Ascending aorta (tissue), 2 donors: ENCODE measurements around the gene PSRC1. TPM values are rescaled to one million over a fixed set of nuclear protein-coding genes. Genes with fewer than 3 reads are reported as not detected.

Source experiments
- DNase-seq, 2 donors: peaks; one replicate each; pipeline ENCODE4 v3.0.0-alpha.2; 2019; ENCODE audit warnings: low spot score in 2 of 2
- H3K27ac ChIP-seq, 2 donors: fragments of 200-600 bp; sonication (generic); one replicate each; pipeline ENCODE4 v1.5.1; 2016 to 2017; ENCODE audit warnings: mild to moderate bottlenecking in 1 of 2
- H3K27me3 ChIP-seq: fragments of 200-600 bp; sonication (generic); one replicate; pipeline ENCODE4 v1.5.1; 2017
- H3K36me3 ChIP-seq, 2 donors: fragments of 200-600 bp; sonication (generic); one replicate each; pipeline ENCODE4 v1.5.1; 2016
- H3K4me1 ChIP-seq, 2 donors: fragments of 200-600 bp; sonication (generic); one replicate each; pipeline ENCODE4 v1.5.1; 2016 to 2017; ENCODE audit warnings: mild to moderate bottlenecking in 1 of 2
- H3K4me3 ChIP-seq, 2 donors: fragments of 200-600 bp; sonication (generic); one replicate each; pipeline ENCODE4 v1.5.1; 2016 to 2017; ENCODE audit warnings: mild to moderate bottlenecking in 1 of 2
- H3K9me3 ChIP-seq, 2 donors: fragments of 200-600 bp; sonication (generic); one replicate each; pipeline ENCODE4 v1.5.1; 2016
- CTCF ChIP-seq, 3 experiments: fragments of 200-600 bp in 2 of 3; fragments of 450-650 bp in 1 of 3; sonication (generic) in 2 of 3; IDR thresholded peaks; one replicate each; pipeline ENCODE4 v1.5.1; 2016 to 2019; ENCODE audit warnings: antibody characterized with exemption in 3 of 3, mild to moderate bottlenecking in 1 of 3, moderate library complexity in 1 of 3
- intact Hi-C: fragments of 100-400 bp; cut with DNase I; formaldehyde crosslinking; loops from one replicate; pipeline ENCODE4 v1.15.1; 2023
- total RNA-seq: library from RNA; depleted of rRNA; stranded (reverse); fragments of >200 nt; gene quantifications from one replicate; pipeline ENCODE4 v1.1.0, GENCODE V29; 2016

The PSRC1 gene
- total RNA-seq, 1 donor from 2014 or later = 1.3 TPM

GRCh38 chr1:109272831-109273547, 10.0 kb downstream of the PSRC1 start:
- no peak for TF ChIP-seq CTCF (IDR thresholded peaks at IDR 0.05)
- H3K27me3 ChIP-seq = no peaks in the 10 kb centered on the region
- intact Hi-C loops = no loop called here
- no peak overlapping the region for H3K27ac ChIP-seq
- DNase-seq = no peak
- H3K36me3 ChIP-seq = peaks cover 4 to 5% of the 10 kb centered on the region in 2 donors
- no peak overlapping the region for H3K4me3 ChIP-seq
- no peaks in the 10 kb centered on the region for H3K9me3 ChIP-seq
- peaks cover 0 to 2% of the 10 kb centered on the region in 2 donors for H3K4me1 ChIP-seq

GRCh38 chr1:109272021-109272799, 10.7 kb downstream of the PSRC1 start:
- Histone ChIP-seq H3K27ac (no peak overlapping the region), H3K27me3 (no peaks in the 10 kb centered on the region), H3K9me3 (no peaks in the 10 kb centered on the region), H3K4me1 (peaks cover 0 to under 1% of the 10 kb centered on the region in 2 donors), H3K4me3 (no peak overlapping the region), H3K36me3 (peaks cover 4 to 5% of the 10 kb centered on the region in 2 donors)
- no peak for DNase-seq
- intact Hi-C loops = no loop called here
- no peak for TF ChIP-seq CTCF (IDR thresholded peaks at IDR 0.05)

- Histone ChIP-seq H3K4me1 (no peaks in the 10 kb centered on the region), H3K36me3 (peaks cover 4 to 5% of the 10 kb centered on the region in 2 donors), H3K27me3 (no peaks in the 10 kb centered on the region), H3K27ac (no peak overlapping the region), H3K4me3 (no peak overlapping the region), H3K9me3 (no peaks in the 10 kb centered on the region)
- DNase-seq = no peak
- TF ChIP-seq CTCF (IDR thresholded peaks at IDR 0.05) = no peak
- intact Hi-C loops = no loop called here
These were observed 11.5 kb downstream of the PSRC1 start for GRCh38 chr1:109271458-109271857.

- no peak overlapping the region for H3K27ac ChIP-seq
- DNase-seq = no peak
- no peaks in the 10 kb centered on the region for H3K9me3 ChIP-seq
- intact Hi-C loops = no loop called here
- H3K4me3 ChIP-seq = no peak overlapping the region
- H3K4me1 ChIP-seq = no peaks in the 10 kb centered on the region
- H3K27me3 ChIP-seq = no peaks in the 10 kb centered on the region
- peaks cover 4 to 5% of the 10 kb centered on the region in 2 donors for H3K36me3 ChIP-seq
- no peak for TF ChIP-seq CTCF (IDR thresholded peaks at IDR 0.05)
These were observed 12.2 kb downstream of the PSRC1 start for GRCh38 chr1:109270623-109271317.

GRCh38 chr1:109269981-109270622, 12.8 kb downstream of the PSRC1 start:
- H3K27me3 ChIP-seq = no peaks in the 10 kb centered on the region
- TF ChIP-seq CTCF (IDR thresholded peaks at IDR 0.05) = no peak
- intact Hi-C loops = no loop called here
- H3K4me3 ChIP-seq = no peak overlapping the region
- H3K27ac ChIP-seq = no peak overlapping the region
- H3K9me3 ChIP-seq = no peaks in the 10 kb centered on the region
- no peaks in the 10 kb centered on the region for H3K4me1 ChIP-seq
- H3K36me3 ChIP-seq = peaks cover 4 to 5% of the 10 kb centered on the region in 2 donors
- no peak for DNase-seq
